Chondrocyte (in vitro differentiated cells): ENCODE measurements around the gene ZNF654. TPM values are rescaled to one million over a fixed set of nuclear protein-coding genes. Genes with fewer than 3 reads are reported as not detected.
"Not testable (repeated sequence)": the region's sequence is repeated elsewhere in the genome, so short reads cannot be mapped to it uniquely, and the experiment has no call there.

ENCODE experiments used
- DNase-seq: peaks from one replicate; pipeline ENCODE4 v3.0.0; 2021; ENCODE audit warnings: mixed read lengths, low spot score
- H3K27ac Mint-ChIP-seq: one replicate; pipeline ENCODE4 v1.8.0; 2021; ENCODE audit warnings: mild to moderate bottlenecking, moderate library complexity, mixed read lengths; ENCODE audit not compliant: unreplicated experiment
- H3K27me3 Mint-ChIP-seq: 2 replicates; pipeline ENCODE4 v1.8.0; 2021; ENCODE audit warnings: low read depth, mixed read lengths
- H3K36me3 Mint-ChIP-seq: 2 replicates; pipeline ENCODE4 v1.8.0; 2021; ENCODE audit warnings: low read depth, mixed read lengths
- H3K4me1 Mint-ChIP-seq: 2 replicates; pipeline ENCODE4 v1.8.0; 2021; ENCODE audit warnings: low read depth, mild to moderate bottlenecking, mixed read lengths
- H3K4me3 Mint-ChIP-seq: one replicate; pipeline ENCODE4 v1.8.0; 2021; ENCODE audit warnings: mild to moderate bottlenecking, moderate library complexity, mixed read lengths; ENCODE audit not compliant: unreplicated experiment
- H3K9me3 Mint-ChIP-seq: 2 replicates; pipeline ENCODE4 v1.8.0; 2021; ENCODE audit warnings: low read depth, mixed read lengths
- CTCF ChIP-seq: fragments of 200-600 bp; sonication (generic); IDR thresholded peaks from 2 replicates; pipeline ENCODE4 v1.5.0; 2021; ENCODE audit warnings: antibody characterized with exemption, mild to moderate bottlenecking, moderate library complexity
- total RNA-seq: library from RNA; stranded (reverse); gene quantifications from 3 replicates; pipeline ENCODE4 v1.2.1, GENCODE V29; 2021

Gene ZNF654
- total RNA-seq, 1 donor from 2014 or later: 11.7 TPM

DNA sequence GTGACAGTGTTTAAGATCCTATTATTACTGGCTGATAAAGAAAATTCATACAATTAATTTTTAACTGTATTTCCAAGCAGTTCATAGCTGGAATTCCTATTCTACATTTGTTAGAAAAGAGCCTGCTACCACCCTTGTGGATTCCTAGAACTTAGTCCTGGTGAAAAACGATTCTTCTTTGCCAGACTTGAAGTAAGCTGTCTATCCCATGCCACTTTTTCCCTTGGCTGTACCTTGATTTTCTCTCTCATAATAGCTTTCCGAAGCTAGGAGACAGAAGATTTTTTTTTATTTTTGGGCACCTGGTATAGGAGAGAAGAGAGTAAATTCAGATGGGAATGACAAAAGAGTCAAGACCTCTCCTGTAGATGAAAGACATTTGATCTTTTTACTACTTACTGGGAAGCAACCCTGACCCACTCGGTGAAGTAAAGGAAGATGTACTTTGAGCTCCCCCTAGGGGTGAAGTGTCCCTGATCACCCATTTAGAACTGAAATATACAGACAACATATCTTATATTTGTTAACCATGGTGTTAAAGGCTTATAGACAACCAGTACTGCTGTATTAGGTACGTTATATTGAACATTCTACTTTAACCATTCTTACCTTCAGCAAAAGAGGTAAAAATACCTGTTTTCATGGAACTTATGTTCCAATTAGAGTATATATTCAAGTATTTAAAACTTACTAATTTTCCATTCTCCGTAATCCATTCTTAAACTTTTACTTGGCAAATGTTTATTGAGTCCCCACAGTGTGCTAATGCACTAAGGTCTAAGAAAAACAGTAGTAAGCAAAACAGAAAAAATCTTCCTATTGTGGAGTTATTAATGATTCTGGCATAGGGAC lies 54.5 kb downstream of the ZNF654 start:
- H3K9me3 Mint-ChIP-seq: no peaks in the 10 kb centered on the region
- peaks cover 7% of the 10 kb centered on the region for H3K4me1 Mint-ChIP-seq
- no peak for DNase-seq
- peaks cover 1% of the 10 kb centered on the region for H3K36me3 Mint-ChIP-seq
- H3K27ac Mint-ChIP-seq: peak overlapping the region; percentile 58
- no peak overlapping the region for H3K4me3 Mint-ChIP-seq
- H3K27me3 Mint-ChIP-seq: no peaks in the 10 kb centered on the region
- peak; percentile 87 for TF ChIP-seq CTCF

DNA sequence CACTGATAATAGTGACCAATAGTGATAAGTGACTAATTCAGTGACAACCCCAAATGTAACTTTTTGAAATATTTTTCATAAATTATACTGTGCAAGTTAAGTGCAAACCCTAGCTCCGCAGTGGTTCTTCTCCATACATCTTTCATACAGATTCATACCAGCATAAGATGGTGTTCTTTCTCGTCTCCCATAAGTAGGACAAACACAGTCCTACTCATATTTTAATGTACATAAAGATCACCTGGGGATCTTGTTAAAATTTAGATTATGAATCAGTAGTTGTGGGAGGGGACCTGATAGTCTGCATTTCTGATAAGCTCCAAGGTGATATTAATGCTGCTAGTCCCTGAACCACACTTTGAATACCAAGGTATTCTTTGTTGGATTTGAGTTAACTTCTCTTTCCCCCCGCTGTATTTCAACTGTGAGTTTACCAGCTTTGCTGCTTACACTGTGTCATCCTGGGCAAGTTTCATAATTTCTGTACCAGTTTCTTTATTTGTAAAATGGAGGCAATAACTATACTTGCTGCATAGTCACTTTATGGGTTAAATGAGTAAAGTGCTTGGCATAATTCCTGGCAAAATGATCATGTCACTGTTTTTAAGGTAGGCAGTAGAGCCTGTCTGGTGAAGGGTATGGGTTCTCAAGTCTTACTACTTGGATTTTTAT lies 56.0 kb downstream of the ZNF654 start:
- TF ChIP-seq CTCF: no peak
- Mint-ChIP-seq H3K27ac (no peak overlapping the region), H3K36me3 (peaks cover 1% of the 10 kb centered on the region), H3K4me3 (no peak overlapping the region), H3K4me1 (peaks cover 7% of the 10 kb centered on the region), H3K27me3 (no peaks in the 10 kb centered on the region), H3K9me3 (no peaks in the 10 kb centered on the region)
- no peak for DNase-seq

GRCh38 chr3:88117683-88118082 lies 58.6 kb downstream of the ZNF654 start:
- Mint-ChIP-seq H3K9me3 (no peaks in the 10 kb centered on the region), H3K27me3 (no peaks in the 10 kb centered on the region), H3K36me3 (peaks cover 1% of the 10 kb centered on the region), H3K4me1 (peaks cover 7% of the 10 kb centered on the region), H3K4me3 (no peak overlapping the region), H3K27ac (no peak overlapping the region)
- DNase-seq: no peak
- no peak for TF ChIP-seq CTCF

GRCh38 chr3:88118603-88119002 lies 59.5 kb downstream of the ZNF654 start:
- H3K4me3 Mint-ChIP-seq, H3K4me1 Mint-ChIP-seq, H3K27ac Mint-ChIP-seq, H3K9me3 Mint-ChIP-seq, H3K27me3 Mint-ChIP-seq, DNase-seq, H3K36me3 Mint-ChIP-seq: not testable (repeated sequence)

GRCh38 chr3:88123526-88123925 lies 64.5 kb downstream of the ZNF654 start:
- Mint-ChIP-seq H3K4me3 (no peak overlapping the region), H3K27ac (no peak overlapping the region), H3K9me3 (no peaks in the 10 kb centered on the region), H3K27me3 (no peaks in the 10 kb centered on the region), H3K36me3 (peaks cover 3% of the 10 kb centered on the region), H3K4me1 (no peaks in the 10 kb centered on the region)
- TF ChIP-seq CTCF: no peak
- no peak for DNase-seq
